Choroid plexus epithelial cell (primary cell): Measurements from ENCODE around the gene TNIP2.
A peak's percentile ranks its signal among the peaks of the same experiment; 100 is the strongest.

Experiments used
- DNase-seq: peaks from one replicate; pipeline ENCODE4 v3.0.0-alpha.2; 2010; ENCODE audit warnings: low read depth
- H3K4me3 ChIP-seq: 2 replicates; pipeline ENCODE4 v1.5.1; 2011; ENCODE audit warnings: low read depth, mild to moderate bottlenecking, control low read depth, low read length, moderate library complexity
- TF ChIP-seq, protein P1 (sequence below): conservative IDR thresholded peaks from 2 replicates; pipeline ENCODE4 v1.5.1; 2011; ENCODE audit warnings: low read depth, mild to moderate bottlenecking, control low read depth, inconsistent platforms, low read length, moderate library complexity

The TNIP2 gene

GRCh38 chr4:2697995-2698414 is 58.1 kb downstream of the TNIP2 start:
- H3K4me3 ChIP-seq, result no peak overlapping the region
- TF ChIP-seq, protein P1, sequence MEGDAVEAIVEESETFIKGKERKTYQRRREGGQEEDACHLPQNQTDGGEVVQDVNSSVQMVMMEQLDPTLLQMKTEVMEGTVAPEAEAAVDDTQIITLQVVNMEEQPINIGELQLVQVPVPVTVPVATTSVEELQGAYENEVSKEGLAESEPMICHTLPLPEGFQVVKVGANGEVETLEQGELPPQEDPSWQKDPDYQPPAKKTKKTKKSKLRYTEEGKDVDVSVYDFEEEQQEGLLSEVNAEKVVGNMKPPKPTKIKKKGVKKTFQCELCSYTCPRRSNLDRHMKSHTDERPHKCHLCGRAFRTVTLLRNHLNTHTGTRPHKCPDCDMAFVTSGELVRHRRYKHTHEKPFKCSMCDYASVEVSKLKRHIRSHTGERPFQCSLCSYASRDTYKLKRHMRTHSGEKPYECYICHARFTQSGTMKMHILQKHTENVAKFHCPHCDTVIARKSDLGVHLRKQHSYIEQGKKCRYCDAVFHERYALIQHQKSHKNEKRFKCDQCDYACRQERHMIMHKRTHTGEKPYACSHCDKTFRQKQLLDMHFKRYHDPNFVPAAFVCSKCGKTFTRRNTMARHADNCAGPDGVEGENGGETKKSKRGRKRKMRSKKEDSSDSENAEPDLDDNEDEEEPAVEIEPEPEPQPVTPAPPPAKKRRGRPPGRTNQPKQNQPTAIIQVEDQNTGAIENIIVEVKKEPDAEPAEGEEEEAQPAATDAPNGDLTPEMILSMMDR, result no peak
- no peak for DNase-seq

DNA sequence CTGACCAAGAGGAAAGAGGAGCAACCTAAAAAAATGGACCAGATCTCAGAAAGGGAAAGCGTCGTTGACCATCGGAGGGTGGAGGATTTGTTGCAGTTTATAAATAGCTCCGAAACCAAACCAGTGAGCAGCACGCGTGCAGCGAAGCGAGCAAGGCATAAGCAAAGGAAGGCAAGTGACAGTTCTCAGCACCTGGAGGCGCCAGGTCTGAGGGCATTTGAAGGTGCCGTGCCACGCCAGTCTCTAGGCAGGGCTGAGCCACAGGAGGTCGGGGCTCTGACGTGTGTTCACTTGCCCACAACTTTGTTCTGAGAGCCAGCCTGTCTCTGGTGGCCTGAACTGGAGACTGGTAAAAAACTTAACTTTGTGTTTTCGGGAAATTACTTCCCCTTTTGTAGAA is 59.7 kb downstream of the TNIP2 start:
- no peak for DNase-seq
- no peak overlapping the region for H3K4me3 ChIP-seq
- TF ChIP-seq, protein P1, result no peak

- no peak for DNase-seq
- TF ChIP-seq, protein P1, result no peak
Measured at GRCh38 chr4:2695346-2696060, 60.6 kb downstream of the TNIP2 start.

DNA sequence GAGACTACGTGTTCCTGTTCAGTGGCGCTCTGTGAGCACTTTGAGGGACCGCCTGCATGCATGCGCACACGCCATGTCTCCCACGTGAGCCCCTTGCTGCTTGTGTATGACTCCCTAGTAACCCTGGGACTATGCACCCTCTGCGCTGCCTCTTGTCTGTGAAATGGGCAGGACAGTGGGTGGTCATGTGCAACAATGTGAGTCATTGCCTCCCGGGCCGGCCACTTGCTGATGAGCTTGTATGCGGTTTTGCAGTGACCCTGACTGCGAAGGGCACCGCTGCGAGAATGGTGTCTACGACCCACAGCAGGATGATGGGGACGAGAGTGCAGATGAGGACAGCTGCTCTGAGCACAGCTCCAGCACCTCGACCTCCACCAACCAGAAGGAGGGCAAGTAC is 61.4 kb downstream of the TNIP2 start:
- peak; percentile 90 for DNase-seq
- no peak overlapping the region for H3K4me3 ChIP-seq
- TF ChIP-seq, protein P1, result no peak

More at GRCh38 chr4:2695346-2696060, 60.6 kb downstream of the TNIP2 start:
- no peak overlapping the region for H3K4me3 ChIP-seq

DNA sequence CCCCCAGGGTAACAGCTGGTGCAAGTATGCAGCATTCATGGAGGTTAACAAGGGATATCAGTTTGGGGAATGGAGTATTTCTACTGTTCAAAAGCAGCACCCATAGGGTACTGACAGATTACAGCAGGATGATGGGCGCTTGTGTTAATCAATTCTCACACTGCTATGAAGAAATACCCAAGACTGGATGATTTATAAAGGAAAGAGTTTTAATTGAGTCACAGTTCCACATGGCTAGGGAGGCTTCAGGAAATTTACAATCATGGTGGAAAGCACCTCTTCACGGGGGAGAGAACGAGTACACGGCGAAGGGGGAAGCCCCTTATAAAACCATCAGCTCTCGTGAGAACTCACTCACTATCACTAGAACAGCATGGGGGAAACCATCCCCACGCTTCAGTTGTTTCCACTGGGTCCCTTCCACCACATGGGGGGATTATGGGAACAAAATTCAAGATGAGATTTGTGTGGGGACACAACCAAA is 64.1 kb downstream of the TNIP2 start:
- TF ChIP-seq, protein P1, result no peak
- no peak for DNase-seq

More for the DNA sequence above, 64.1 kb downstream of the TNIP2 start:
- H3K4me3 ChIP-seq, result no peak overlapping the region
